ACHN (cell line): ENCODE measurements around the gene MTSS2.

Source experiments
- DNase-seq: peaks from one replicate; pipeline ENCODE4 v3.0.0-alpha.2; 2015
- in situ Hi-C: cut with HindIII; loops from 2 replicates; pipeline ENCODE4 v1.10.0; 2017; ENCODE audit warnings: low sequenced_read_pairs, low pct_ligation_motif_present, low pct_unique_long_range_greater_than_20kb

The MTSS2 gene

GRCh38 chr16:70702624-70703023 lies 16.8 kb upstream of the MTSS2 start:
- DNase-seq, result no peak
- in situ Hi-C loops, result no loop called here

DNA sequence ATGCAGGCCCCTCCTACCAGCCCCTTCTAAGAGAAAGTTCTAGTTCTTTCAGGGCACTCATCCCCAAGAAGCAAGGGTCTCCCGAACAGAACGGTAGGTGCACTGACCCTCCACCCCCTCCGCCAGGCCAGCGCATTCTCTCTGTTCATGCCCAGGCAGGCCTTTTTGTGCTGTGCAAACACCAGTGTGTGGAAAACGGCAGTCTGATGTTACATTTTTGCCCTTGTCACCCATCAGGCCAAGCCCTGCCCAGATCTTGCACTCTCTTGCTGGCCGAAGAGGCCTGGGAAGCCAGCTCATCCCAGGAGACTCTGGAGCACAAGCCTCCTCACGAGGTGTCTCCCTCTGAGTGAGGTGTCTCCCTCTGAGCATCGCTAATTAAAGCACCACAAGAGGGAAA lies 16.1 kb upstream of the MTSS2 start:
- in situ Hi-C loops, result no loop called here
- DNase-seq, result no peak

DNA sequence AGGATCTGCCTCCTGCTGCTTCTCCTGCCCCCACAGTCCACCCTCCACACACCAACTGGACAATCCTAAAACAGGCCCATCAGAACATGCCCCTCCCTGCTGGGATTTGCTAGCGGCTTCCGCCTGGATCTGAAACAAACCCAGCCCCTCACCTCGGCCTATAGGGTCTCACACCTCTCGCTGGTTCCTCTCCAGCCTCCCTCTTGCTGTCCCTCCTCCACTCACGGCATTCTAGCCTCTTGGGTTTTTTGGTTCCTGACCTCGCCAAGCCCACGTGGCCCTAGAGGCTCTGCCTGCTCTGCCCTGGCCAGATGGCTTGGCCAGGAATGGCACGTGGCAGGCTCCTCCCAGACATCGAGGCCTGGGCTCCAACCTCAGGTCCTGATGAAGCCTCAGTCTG lies 15.7 kb upstream of the MTSS2 start:
- DNase-seq, result no peak
- in situ Hi-C loops, result no loop called here

DNA sequence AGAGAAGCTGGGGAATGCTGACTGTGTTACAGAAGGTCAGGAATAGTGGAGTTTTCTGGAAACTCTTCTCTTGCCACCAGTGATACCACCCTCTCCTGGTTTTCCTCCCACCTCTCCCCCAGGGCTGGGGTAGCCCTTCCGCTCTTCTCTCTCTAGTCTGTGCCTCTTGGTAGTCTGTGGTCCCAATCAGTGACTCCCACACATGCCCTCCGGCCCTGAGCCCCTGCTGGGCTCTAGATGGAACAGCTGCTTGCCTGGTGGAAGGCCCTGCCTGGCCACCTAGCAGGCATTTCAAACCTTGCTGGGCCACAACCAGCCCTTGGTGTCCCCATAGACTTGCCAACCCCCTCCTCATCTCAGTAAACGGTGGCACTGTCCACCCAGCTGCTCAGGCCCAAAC lies 15.2 kb upstream of the MTSS2 start:
- in situ Hi-C loops, result no loop called here
- DNase-seq, result no peak

DNA sequence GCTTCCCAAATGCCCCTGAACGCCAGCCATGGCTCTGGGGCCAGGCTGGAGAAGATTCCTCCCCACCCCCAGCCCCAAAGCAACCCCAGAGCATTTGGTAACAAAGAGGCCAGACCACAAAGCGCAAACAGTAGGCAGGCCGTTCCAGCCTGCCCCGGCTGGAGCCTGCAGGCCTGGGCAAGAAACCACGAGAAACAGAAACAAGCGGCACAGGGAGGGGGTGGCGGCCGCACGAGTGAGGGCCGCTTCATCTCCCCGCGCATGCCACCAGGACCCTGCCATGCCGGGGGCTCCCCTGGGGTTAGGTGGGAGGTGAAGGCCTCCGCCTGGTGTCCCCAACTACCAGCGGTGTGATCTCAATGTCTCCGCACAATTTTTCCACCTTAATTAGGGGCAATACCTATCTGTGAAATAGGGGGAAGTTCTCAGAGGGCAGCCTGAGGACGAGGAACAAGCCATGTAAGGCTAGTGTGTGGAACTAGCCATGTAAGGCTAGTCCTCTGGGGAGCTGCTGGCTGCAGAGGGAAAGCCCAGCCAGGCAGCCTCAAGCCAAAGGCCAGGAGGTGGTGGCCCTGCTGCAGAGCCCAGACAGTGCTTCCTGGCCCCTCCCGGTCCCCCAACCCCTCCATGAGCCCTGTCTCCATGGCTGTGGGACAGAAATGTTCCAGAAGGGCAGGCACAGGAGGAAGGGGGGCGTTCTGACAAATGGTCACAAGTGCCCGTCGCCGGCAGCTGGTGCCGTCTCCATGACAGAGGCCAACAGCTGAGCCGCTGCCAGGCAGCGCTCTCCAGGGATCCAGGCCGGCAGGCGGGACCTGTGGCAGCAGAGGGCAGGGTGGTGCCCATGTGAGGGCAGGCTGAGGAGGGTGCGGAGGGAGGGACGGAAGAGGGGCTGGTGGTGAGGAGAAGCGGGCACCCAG lies 14.5 kb upstream of the MTSS2 start:
- in situ Hi-C loops, result no loop called here
- no peak for DNase-seq

DNA sequence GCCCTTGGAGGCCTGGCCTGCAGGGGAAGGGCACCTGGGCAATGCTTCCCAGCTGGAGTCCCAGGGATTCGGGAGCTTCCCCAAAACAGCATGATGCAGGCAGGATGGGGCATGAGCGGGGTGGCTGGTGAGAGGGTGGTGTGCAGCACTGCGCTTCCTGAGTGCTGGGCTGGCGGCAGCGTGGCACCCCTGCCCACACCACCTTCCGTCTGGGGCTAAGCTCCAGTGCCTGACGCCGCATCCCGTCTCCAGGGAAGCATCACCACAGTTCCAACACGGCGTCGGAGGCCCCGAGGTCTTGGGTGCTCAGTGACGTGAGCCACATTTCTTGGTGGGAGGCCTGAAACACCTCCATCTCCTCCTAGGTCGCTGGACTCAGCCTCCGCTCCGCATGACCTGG lies 13.8 kb upstream of the MTSS2 start:
- DNase-seq, result no peak
- in situ Hi-C loops, result no loop called here

- in situ Hi-C loops, result no loop called here
- no peak for DNase-seq
Observed at GRCh38 chr16:70698901-70699300, 13.0 kb upstream of the MTSS2 start.

GRCh38 chr16:70697594-70698170 lies 11.8 kb upstream of the MTSS2 start:
- no peak for DNase-seq
- in situ Hi-C loops, result no loop called here

GRCh38 chr16:70696952-70697593 lies 11.2 kb upstream of the MTSS2 start:
- in situ Hi-C loops, result no loop called here
- DNase-seq, result no peak

DNA sequence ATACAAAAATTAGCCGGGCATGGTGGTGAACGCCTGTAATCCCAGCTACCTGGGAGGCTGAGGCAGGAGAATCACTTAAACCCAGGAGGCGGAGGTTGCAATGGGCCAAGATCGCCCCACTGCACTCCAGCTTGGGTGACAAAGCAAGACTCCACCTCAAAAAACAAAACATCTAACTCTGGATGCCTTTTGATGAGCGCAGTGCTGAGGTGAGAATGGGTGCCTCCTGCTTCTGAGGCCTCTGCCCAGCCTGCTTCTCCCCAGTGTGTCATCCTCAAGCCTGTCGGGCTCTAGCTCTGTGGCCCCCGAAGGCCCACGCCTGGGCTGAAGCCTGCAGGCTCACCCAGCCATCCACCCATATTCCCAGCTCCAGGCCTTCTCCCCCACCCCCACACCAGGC lies 10.5 kb upstream of the MTSS2 start:
- in situ Hi-C loops, result no loop called here
- DNase-seq, result no peak

GRCh38 chr16:70695331-70696070 lies 9.6 kb upstream of the MTSS2 start:
- in situ Hi-C loops, result no loop called here
- peak; percentile 78 for DNase-seq

GRCh38 chr16:70694868-70695218 lies 9.0 kb upstream of the MTSS2 start:
- in situ Hi-C loops, result no loop called here

GRCh38 chr16:70694088-70694867 lies 8.4 kb upstream of the MTSS2 start:
- in situ Hi-C loops, result no loop called here
- peak; percentile 99 for DNase-seq

More at GRCh38 chr16:70694868-70695218, 9.0 kb upstream of the MTSS2 start:
- DNase-seq, result no peak

- in situ Hi-C loops, result no loop called here
- DNase-seq, result no peak
Observed at GRCh38 chr16:70692873-70693671, 7.2 kb upstream of the MTSS2 start.

DNA sequence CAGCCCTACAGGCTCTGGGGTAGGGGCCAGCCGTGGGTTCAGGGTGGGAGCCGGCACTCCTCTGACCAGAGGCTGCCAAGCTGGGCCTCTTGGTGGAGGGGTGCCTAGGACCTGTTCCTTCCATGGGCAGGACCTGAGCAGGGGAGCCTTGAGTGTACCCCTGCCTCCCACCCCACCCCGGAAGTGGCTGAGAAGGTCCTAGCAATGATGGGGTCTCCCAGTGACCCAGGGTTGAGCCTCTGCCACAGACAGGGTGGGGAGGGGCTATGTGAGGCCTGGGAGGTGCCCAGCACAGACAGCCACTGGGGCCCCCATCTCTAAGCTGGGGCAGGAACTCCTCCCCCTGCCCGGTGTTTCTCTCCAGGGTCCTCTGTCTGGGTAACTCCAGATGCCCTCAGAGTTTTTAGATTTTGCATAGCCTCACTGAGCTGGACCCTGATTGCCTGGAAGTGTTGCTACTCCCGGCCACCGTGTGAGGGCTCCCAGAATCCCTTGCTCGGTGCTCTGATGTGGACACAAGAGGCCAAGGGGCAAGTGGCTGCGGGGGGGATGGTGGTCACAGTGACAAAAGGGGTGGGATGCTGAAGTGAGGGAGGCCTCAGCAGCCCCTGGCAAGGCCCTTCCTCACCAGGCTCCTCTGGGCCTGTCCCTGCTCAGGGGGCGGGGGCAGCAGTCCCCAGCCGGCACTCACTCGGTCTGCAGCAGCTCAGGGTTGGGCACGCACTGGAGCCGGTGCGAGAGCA lies 6.4 kb upstream of the MTSS2 start:
- DNase-seq, result no peak
- in situ Hi-C loops, result no loop called here

- DNase-seq, result peak; percentile 51
- in situ Hi-C loops, result no loop called here
Observed at GRCh38 chr16:70691223-70692129, 5.6 kb upstream of the MTSS2 start.
